OCI-LY3 (cell line): ENCODE data around the gene ANKRD63.

Source experiments
- H2AFZ ChIP-seq: fragments of 200-600, 300-600 bp; shearing (Covaris generic); 2 replicates; pipeline ENCODE4 v1.6.0; 2014; ENCODE audit warnings: antibody characterized with exemption, low read depth, low read length
- H3K27ac ChIP-seq: fragments of 200-600, 300-600 bp; sonication (generic); 2 replicates; pipeline ENCODE4 v1.5.1; 2014; ENCODE audit warnings: mild to moderate bottlenecking, low read length, moderate library complexity, mixed read lengths
- H3K27me3 ChIP-seq: fragments of 200-600, 300-600 bp; sonication (generic); 2 replicates; pipeline ENCODE4 v1.6.1; 2014; ENCODE audit warnings: low read depth, low read length, mixed read lengths
- H3K36me3 ChIP-seq: fragments of 200-600, 300-600 bp; sonication (generic); replicated peaks from 2 replicates; pipeline ENCODE3; 2014; ENCODE audit warnings: low read depth, low read length, mixed read lengths
- H3K4me1 ChIP-seq: fragments of 300-600, 200-600 bp; sonication (generic); 2 replicates; pipeline ENCODE4 v1.6.1; 2014; ENCODE audit warnings: low read length, mixed read lengths
- H3K4me2 ChIP-seq: fragments of 200-600, 300-600 bp; sonication (generic); 2 replicates; pipeline ENCODE4 v1.6.1; 2014; ENCODE audit warnings: low read length, mixed read lengths
- H3K4me3 ChIP-seq: fragments of 300-600, 200-600 bp; sonication (generic); 2 replicates; pipeline ENCODE4 v1.5.1; 2014; ENCODE audit warnings: antibody characterized with exemption, mild to moderate bottlenecking, low read length, moderate library complexity
- H3K79me2 ChIP-seq: fragments of 300-600, 200-600 bp; shearing (Covaris generic); 2 replicates; pipeline ENCODE4 v1.6.1; 2014; ENCODE audit warnings: mild to moderate bottlenecking, low read length, mixed read lengths
- H3K9ac ChIP-seq: fragments of 300-600, 200-600 bp; shearing (Covaris generic); 2 replicates; pipeline ENCODE4 v1.6.0; 2014; ENCODE audit warnings: mild to moderate bottlenecking, low read length, moderate library complexity
- H3K9me3 ChIP-seq: fragments of 200-600, 300-600 bp; shearing (Covaris generic); 2 replicates; pipeline ENCODE4 v1.6.1; 2014; ENCODE audit warnings: low read length, mixed read lengths; ENCODE audit not compliant: insufficient read depth
- H4K20me1 ChIP-seq: fragments of 200-600, 300-600 bp; sonication (generic); 2 replicates; pipeline ENCODE4 v1.6.1; 2016; ENCODE audit warnings: low read length, mixed read lengths; ENCODE audit not compliant: insufficient read depth
- EZH2phosphoT487 ChIP-seq: fragments of 200-600 bp; shearing (Covaris generic); IDR thresholded peaks from 2 replicates; pipeline ENCODE4 v1.6.1; 2018; ENCODE audit warnings: antibody characterized with exemption, mixed run types, low read depth
- TF ChIP-seq, protein P1 (sequence below): fragments of 200-600, 300-600 bp; sonication (generic); IDR thresholded peaks from 2 replicates; pipeline ENCODE4 v1.5.1; 2014; ENCODE audit warnings: antibody characterized with exemption, low read length, low read depth

ANKRD63 gene

DNA sequence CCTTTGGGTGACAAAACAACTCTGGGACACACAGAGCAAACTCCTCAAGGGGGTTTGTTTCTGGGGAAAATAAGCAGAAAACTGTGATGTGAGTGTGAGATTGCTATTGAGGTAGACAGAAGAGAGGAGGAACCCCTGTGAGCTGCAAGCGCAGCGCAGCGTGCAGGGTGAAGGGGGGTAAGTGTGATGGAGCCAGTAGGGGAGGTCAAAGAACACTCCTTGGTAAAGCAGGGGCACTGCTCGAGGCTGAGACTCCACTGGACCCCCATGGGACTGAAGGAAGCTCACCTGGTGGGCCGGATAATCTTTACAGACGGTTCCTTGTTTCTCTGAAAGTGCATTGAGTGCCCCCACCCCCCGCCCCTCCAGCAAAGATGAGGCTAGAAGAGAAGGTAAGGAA lies 48.2 kb upstream of the ANKRD63 start:
- H3K36me3 ChIP-seq, result peaks cover 31% of the 10 kb centered on the region
- TF ChIP-seq, protein P1, sequence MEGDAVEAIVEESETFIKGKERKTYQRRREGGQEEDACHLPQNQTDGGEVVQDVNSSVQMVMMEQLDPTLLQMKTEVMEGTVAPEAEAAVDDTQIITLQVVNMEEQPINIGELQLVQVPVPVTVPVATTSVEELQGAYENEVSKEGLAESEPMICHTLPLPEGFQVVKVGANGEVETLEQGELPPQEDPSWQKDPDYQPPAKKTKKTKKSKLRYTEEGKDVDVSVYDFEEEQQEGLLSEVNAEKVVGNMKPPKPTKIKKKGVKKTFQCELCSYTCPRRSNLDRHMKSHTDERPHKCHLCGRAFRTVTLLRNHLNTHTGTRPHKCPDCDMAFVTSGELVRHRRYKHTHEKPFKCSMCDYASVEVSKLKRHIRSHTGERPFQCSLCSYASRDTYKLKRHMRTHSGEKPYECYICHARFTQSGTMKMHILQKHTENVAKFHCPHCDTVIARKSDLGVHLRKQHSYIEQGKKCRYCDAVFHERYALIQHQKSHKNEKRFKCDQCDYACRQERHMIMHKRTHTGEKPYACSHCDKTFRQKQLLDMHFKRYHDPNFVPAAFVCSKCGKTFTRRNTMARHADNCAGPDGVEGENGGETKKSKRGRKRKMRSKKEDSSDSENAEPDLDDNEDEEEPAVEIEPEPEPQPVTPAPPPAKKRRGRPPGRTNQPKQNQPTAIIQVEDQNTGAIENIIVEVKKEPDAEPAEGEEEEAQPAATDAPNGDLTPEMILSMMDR, result no peak
- TF ChIP-seq EZH2phosphoT487, result no peak
- no peaks in the 10 kb centered on the region for H3K79me2 ChIP-seq
- no peak overlapping the region for H3K9ac ChIP-seq
- H3K4me1 ChIP-seq, result peaks cover 22% of the 10 kb centered on the region
- H3K9me3 ChIP-seq, result no peaks in the 10 kb centered on the region
- H3K4me2 ChIP-seq, result no peak overlapping the region
- H4K20me1 ChIP-seq, result no peaks in the 10 kb centered on the region
- no peaks in the 10 kb centered on the region for H3K27me3 ChIP-seq
- no peak overlapping the region for H2AFZ ChIP-seq
- H3K4me3 ChIP-seq, result no peak overlapping the region
- H3K27ac ChIP-seq, result no peak overlapping the region

DNA sequence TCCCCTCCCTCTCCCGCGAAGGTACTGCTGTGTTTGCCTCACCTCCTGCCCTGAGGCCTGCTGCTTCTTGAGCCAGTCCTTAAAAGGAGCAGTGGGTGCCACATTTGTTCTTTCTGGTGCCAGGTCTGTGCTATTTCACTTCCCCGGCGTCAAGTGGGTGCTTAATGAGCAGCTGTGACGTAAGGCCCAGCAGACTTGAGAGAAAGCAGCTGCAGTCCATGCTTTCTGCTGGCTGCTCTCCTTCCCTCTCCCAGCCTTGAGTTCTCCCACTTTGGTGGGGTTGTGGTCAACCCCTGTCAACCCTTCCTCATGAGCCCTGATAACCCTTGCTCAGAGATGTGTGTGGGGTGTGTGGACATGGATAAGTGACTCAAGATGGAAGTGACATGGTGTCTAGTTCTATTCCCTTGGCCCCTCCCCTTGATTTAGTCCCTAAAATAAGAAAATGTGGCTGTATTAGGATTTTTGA lies 47.5 kb upstream of the ANKRD63 start:
- Histone ChIP-seq H2AFZ (no peak overlapping the region), H3K4me2 (no peak overlapping the region), H3K4me3 (no peak overlapping the region)

DNA sequence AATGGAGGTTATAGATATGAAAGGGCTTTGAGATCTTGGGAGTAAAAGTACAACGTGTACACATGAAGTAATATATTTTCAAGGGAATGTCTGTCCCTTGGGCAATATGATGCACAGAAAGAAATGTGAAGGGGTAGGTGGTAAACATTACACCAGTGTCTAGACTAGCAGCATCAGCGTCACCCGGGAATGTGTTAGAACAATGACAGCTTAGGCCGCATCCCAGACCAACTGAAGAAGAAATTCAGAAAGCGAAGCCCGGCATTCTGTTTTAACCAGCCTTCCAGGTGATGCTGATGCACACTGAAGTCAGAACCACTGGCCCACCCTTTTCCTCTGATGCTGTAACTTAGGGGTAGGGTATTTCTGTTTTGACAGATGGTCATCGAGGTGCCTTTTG lies 46.9 kb upstream of the ANKRD63 start:
- Histone ChIP-seq H3K4me1 (peaks cover 32% of the 10 kb centered on the region), H3K27ac (no peak overlapping the region)

More for the DNA sequence above, 47.5 kb upstream of the ANKRD63 start:
- no peaks in the 10 kb centered on the region for H3K9me3 ChIP-seq
- H3K36me3 ChIP-seq, result peaks cover 37% of the 10 kb centered on the region
- TF ChIP-seq, protein P1, result no peak
- no peak for TF ChIP-seq EZH2phosphoT487
- H4K20me1 ChIP-seq, result 0 out of 2 replicates have a peak, but pooled peaks cover 3% of the 10 kb centered on the region
- H3K4me1 ChIP-seq, result peaks cover 26% of the 10 kb centered on the region
- H3K9ac ChIP-seq, result no peak overlapping the region
- H3K27me3 ChIP-seq, result no peaks in the 10 kb centered on the region
- 0 out of 2 replicates have a peak overlapping the region, but pooled peaks have one; percentile 24 for H3K27ac ChIP-seq
- H3K79me2 ChIP-seq, result 0 out of 2 replicates have a peak, but pooled peaks cover 2% of the 10 kb centered on the region

DNA sequence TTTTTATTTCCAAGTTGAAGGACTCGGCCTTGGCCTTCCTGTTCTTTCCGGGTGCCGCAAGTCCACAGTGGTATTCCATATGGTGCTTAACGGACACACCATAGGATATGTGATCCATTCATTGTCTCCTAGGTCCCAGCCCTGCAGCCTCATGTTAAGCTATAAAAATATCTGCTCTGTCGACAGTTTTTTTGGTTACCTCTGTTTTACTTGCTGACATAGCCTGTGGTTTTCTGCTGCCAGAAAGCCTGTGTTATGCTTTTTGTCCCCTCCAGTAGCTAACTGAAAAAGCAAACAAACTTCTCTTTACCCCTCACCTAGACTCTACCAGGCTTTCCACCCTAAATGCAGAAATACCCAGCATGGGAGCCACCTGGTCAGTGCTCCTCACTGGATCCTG lies 45.9 kb upstream of the ANKRD63 start:
- 0 out of 2 replicates have a peak, but pooled peaks cover 2% of the 10 kb centered on the region for H3K79me2 ChIP-seq
- H3K36me3 ChIP-seq, result peaks cover 43% of the 10 kb centered on the region
- TF ChIP-seq EZH2phosphoT487, result no peak
- TF ChIP-seq, protein P1, result no peak
- H3K27me3 ChIP-seq, result no peaks in the 10 kb centered on the region
- no peak overlapping the region for H2AFZ ChIP-seq
- H4K20me1 ChIP-seq, result 0 out of 2 replicates have a peak, but pooled peaks cover 9% of the 10 kb centered on the region
- peaks cover 26% of the 10 kb centered on the region for H3K4me1 ChIP-seq
- no peak overlapping the region for H3K4me2 ChIP-seq
- H3K27ac ChIP-seq, result no peak overlapping the region
- H3K9me3 ChIP-seq, result no peaks in the 10 kb centered on the region
- no peak overlapping the region for H3K4me3 ChIP-seq
- H3K9ac ChIP-seq, result no peak overlapping the region

More for the DNA sequence above, 46.9 kb upstream of the ANKRD63 start:
- TF ChIP-seq EZH2phosphoT487, result no peak
- TF ChIP-seq, protein P1, result no peak
- Histone ChIP-seq H3K4me2 (no peak overlapping the region), H3K79me2 (0 out of 2 replicates have a peak, but pooled peaks cover 2% of the 10 kb centered on the region), H3K9me3 (no peaks in the 10 kb centered on the region), H3K27me3 (no peaks in the 10 kb centered on the region), H2AFZ (no peak overlapping the region), H3K4me3 (no peak overlapping the region), H3K36me3 (peaks cover 43% of the 10 kb centered on the region), H3K9ac (no peak overlapping the region), H4K20me1 (0 out of 2 replicates have a peak, but pooled peaks cover 9% of the 10 kb centered on the region)
